GM21619 (cell line): ENCODE data around the gene STARD13.

Experiments used
- ATAC-seq: cut with Tn5 transposase; IDR thresholded peaks from one replicate; pipeline ENCODE4 v1.9.1; 2021; ENCODE audit not compliant: unreplicated experiment

STARD13 gene

DNA sequence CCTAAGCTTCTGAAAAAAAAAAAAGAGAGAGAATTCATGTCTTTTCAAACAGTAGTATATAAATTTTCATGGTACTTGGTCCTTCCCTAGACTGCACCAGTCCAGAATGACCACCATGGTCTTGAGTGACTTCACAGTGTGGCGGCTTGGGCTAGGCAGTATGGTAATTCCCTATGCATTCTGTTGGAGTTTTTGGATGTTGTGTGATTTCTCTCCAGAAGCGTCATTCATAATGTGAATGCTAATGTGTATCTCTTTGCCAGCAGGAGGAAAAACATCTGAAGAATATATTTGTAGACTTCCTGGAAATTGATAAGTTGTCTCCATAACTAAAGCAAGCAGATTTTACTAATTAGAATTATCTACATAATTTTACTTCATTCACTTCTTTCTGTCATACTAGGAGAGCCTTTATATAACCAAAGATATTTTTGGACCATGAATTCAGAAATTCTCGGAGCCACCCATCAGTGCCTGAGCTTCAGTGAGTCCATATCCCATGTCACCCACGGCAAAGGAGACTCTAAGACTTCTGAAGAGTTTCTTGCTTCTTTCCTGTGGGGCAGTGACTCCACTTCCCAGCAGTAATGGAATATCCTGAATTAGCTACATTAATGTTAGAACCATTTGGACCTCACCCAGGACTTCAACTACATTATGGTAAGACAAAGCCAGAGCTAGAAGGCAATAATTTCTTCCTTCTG lies 8.4 kb downstream of the STARD13 start:
- no peak for ATAC-seq

DNA sequence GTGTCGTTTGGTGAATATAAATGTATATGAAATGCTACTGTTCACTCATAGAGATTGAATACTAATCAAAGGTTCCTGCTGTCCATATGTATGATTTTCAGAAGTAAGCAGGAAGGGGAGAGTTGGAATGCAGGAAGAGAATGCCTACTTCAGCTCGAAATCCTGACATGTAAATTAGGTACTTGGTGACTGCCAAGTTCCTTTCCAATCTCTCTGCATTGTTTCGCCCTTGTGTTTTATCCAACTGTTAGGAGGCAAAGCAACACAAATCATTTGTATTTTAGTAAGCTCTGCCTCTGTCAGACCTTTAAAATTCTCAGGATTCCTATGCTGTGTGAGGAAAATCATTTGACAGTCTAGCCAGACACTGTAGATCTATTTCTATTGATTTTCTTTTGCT lies 9.0 kb downstream of the STARD13 start:
- ATAC-seq, result no peak

GRCh38 chr13:33275916-33276315 lies 9.6 kb downstream of the STARD13 start:
- ATAC-seq, result no peak

GRCh38 chr13:33274264-33274663 lies 11.3 kb downstream of the STARD13 start:
- no peak for ATAC-seq

GRCh38 chr13:33272531-33273124 lies 12.9 kb downstream of the STARD13 start:
- no peak for ATAC-seq

- no peak for ATAC-seq
These were observed 13.8 kb downstream of the STARD13 start for GRCh38 chr13:33271759-33272158.

- ATAC-seq, result no peak
These were observed 14.5 kb downstream of the STARD13 start for GRCh38 chr13:33270895-33271538.

DNA sequence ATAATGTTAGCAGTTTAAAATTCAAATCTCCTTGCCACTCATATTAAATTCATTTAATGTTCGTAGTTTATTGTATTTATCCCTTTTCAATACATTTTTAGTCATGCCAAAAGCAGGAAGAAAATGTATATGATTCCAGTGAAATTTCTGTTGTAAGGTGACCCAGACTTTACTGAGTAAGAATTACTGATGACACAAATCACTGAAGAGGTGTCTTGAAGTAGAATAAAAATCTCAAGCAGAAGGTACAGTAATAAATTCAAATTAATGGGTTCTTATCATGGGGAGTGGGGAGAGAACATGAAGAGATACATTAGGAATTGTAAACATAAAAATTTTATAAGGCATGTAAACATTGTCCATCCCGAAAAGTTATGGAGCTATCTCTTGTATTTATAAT lies 19.9 kb downstream of the STARD13 start:
- ATAC-seq, result no peak

GRCh38 chr13:33265133-33265532 lies 20.4 kb downstream of the STARD13 start:
- ATAC-seq, result no peak

DNA sequence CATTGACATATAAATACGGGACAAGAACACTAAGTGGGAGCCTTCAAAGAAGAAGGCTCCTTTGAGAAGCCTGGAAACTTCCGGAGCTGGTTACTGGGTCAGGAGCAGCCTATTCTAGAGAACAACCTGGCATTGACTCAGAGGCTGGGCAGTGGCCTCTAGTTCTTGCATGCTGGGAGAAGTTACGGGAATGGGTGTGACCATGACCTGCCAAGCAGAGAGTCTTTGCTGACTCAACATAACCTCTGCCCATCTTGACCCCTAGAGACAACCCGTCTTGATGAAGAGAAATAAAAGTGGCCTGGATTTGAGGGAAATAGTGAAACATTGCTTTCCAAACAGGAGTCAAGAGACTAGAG lies 21.0 kb downstream of the STARD13 start:
- ATAC-seq, result no peak

DNA sequence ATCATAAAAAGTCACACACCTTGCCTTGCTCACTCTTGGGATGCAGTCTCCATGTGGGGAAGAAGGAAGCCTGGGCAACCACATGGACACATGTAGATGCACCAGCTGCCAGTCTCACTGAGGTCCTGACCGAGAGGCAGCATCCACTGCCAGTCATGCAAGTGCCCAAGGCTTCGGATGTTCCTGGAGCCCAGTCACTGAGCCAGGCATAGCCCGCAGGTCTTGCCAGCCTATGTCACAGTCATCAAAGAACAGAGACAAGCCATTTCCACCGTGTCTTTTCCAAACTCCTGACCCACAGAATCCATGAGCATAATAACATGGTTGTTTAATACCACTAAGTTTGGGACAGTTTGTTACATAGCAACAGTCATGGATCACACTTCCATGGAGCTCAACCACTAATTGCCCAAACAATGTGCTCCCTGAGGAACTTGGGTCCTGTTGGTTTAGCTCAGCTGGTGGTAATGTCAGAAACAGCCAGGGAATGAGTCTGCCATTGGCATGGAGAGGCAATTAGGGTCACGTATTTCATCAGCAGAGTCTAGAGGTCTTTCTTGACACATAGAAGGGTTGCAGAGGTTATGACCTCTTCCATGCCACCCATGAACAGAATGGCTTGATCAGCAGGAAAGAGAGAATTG lies 21.5 kb downstream of the STARD13 start:
- no peak for ATAC-seq

- ATAC-seq, result no peak
These were observed 22.1 kb downstream of the STARD13 start for GRCh38 chr13:33263484-33263883.

DNA sequence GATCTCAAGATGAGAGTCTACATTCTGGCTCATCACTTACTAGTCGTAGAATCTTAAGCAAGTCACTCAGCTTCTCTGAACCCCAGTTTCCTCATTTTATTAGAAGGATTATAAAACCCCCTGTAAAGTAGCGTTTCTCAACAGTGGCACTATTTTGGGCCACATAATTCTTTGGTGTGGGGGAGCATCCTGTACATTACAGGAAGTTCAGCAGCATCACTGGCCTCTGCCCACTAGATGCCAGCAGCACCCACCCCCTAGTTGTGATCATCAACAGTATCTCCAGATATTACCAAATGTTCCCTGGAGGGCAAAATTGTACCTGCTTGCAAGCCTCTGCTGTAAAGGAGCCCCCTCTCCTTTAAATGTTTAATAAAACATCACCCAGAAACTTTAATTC lies 22.6 kb downstream of the STARD13 start:
- no peak for ATAC-seq

GRCh38 chr13:33262594-33262993 lies 23.0 kb downstream of the STARD13 start:
- ATAC-seq, result no peak

DNA sequence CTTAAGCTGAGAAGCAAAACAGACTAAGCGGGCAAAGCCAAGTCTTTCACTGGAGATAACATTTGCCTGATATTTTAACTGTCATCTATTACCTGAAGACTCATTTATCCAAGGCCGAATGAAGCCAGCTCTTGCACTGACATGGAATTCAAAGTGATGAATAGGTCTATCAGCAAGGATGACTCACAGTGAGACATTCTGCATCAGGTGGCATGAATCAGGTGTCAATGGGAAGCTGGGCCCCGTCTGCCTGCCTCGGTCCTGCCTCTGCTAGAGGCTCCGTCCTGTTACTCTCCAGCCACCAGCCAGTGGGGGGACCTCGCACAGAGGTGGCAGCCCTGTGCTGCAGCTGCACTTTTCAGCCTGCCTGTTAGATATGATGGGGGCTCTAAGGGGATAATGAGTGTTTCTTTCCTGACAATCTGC lies 23.5 kb downstream of the STARD13 start:
- no peak for ATAC-seq

DNA sequence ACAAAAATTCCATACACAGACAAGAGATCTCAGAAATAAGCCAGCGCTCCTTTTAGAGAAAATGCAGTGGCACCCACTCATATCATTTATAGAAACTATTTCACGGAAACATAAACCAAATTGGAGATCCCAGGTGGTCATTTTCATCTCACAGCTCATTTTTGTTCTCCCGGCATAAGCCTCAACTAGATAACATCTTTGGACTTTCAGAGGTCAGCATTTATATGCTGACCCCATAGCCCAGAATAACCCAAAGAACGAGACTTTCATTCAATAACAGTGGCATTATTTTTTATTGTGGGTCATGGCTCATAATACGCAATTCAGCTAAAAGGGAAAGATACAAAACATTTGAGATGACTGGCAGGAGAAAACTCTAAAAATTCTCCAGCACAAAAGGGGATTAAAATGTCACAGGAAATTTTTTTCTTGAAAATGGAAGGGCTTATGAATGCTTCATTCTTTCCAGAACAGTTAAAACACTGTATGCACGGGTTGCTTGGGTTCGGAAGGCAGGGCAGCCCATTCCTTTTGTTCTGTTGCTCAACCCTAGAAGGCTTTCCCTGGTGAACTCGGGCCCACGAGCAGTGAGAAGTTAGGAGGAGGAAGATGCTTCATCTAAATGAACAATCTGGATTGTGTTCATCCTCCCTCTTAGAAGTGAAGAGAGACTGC lies 24.0 kb downstream of the STARD13 start:
- ATAC-seq, result no peak

GRCh38 chr13:33260168-33261098 lies 25.1 kb downstream of the STARD13 start:
- ATAC-seq, result no peak

- ATAC-seq, result no peak
These were observed 26.3 kb downstream of the STARD13 start for GRCh38 chr13:33259296-33259695.

DNA sequence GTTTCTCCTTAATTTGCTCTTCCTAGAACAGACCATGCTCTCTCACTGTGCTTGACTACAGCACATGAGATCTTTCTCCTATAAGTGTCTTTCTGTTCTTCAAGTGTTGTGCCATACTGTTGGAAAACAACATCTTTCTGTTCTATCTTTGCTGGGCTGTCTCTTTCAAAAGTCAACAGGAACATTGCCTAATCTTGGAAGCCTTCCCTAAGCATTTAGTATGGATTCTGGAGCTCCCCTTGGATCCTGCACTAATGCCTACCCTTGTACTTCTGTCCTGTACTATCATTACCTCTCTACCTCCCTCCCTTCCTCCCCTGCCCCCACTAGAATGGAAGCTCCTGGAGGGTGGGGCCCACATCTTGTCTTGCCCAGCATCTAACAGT lies 26.8 kb downstream of the STARD13 start:
- no peak for ATAC-seq
